ENCODE measurements around the gene IFNA10.
"Not testable (repeated sequence)": the region's sequence is repeated elsewhere in the genome, so short reads cannot be mapped to it uniquely, and the experiment has no call there.

DNA sequence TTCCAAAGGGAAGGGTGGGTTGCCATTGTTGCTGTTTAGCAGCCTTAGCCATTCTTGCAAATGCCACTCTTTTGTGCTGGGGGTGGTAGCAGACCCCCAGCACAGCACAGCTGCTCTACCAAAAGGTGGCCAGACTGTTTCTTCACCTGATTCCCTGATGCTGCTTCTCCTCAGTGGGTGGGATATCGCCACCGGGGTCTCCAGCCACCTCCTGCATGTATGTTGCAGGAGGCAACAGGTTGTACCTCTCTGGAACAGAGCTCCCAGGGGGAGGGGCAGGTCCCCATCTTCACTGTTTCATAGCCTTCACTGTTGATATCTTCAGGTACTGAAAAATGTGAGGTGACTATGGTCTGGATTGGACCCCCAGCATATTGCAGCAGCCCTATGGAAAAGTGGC lies 3.8 kb upstream of the IFNA10 start:
- TF ChIP-seq, protein P1, sequence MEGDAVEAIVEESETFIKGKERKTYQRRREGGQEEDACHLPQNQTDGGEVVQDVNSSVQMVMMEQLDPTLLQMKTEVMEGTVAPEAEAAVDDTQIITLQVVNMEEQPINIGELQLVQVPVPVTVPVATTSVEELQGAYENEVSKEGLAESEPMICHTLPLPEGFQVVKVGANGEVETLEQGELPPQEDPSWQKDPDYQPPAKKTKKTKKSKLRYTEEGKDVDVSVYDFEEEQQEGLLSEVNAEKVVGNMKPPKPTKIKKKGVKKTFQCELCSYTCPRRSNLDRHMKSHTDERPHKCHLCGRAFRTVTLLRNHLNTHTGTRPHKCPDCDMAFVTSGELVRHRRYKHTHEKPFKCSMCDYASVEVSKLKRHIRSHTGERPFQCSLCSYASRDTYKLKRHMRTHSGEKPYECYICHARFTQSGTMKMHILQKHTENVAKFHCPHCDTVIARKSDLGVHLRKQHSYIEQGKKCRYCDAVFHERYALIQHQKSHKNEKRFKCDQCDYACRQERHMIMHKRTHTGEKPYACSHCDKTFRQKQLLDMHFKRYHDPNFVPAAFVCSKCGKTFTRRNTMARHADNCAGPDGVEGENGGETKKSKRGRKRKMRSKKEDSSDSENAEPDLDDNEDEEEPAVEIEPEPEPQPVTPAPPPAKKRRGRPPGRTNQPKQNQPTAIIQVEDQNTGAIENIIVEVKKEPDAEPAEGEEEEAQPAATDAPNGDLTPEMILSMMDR (IDR thresholded peaks at IDR 0.05), result not testable (repeated sequence)
- not testable (repeated sequence) for TF ChIP-seq POLR2A (IDR thresholded peaks at IDR 0.05)

Data from right lobe of liver (tissue), 4 donors.